HG02623 (cell line): ENCODE data around the gene RAI2.

Experiments used
- ATAC-seq: cut with Tn5 transposase; IDR thresholded peaks from one replicate; pipeline ENCODE4 v1.9.1; 2021; ENCODE audit warnings: moderate library complexity; ENCODE audit not compliant: unreplicated experiment

The RAI2 gene

GRCh38 chrX:17829566-17829965 lies 31.5 kb downstream of the RAI2 start:
- no peak for ATAC-seq

GRCh38 chrX:17828171-17828570 lies 32.9 kb downstream of the RAI2 start:
- ATAC-seq: no peak

GRCh38 chrX:17826609-17827496 lies 34.2 kb downstream of the RAI2 start:
- ATAC-seq: no peak

GRCh38 chrX:17824980-17825379 lies 36.1 kb downstream of the RAI2 start:
- ATAC-seq: no peak

GRCh38 chrX:17822351-17822750 lies 38.7 kb downstream of the RAI2 start:
- ATAC-seq: no peak

- no peak for ATAC-seq
Observed at GRCh38 chrX:17820100-17820499, 41.0 kb downstream of the RAI2 start.

- no peak for ATAC-seq
Observed at GRCh38 chrX:17818726-17819125, 42.4 kb downstream of the RAI2 start.

GRCh38 chrX:17817251-17817650 lies 43.8 kb downstream of the RAI2 start:
- no peak for ATAC-seq

- no peak for ATAC-seq
Observed at GRCh38 chrX:17814557-17814956, 46.5 kb downstream of the RAI2 start.

- ATAC-seq: no peak
Observed at GRCh38 chrX:17814059-17814458, 47.0 kb downstream of the RAI2 start.

GRCh38 chrX:17813277-17813676 lies 47.8 kb downstream of the RAI2 start:
- no peak for ATAC-seq

- no peak for ATAC-seq
Observed at GRCh38 chrX:17812763-17813162, 48.3 kb downstream of the RAI2 start.

- ATAC-seq: no peak
Observed at GRCh38 chrX:17809984-17810383, 51.1 kb downstream of the RAI2 start.

GRCh38 chrX:17809273-17809672 lies 51.8 kb downstream of the RAI2 start:
- no peak for ATAC-seq

GRCh38 chrX:17805120-17805519 lies 56.0 kb downstream of the RAI2 start:
- ATAC-seq: no peak

- ATAC-seq: no peak
Observed at GRCh38 chrX:17803449-17803848, 57.6 kb downstream of the RAI2 start.

- no peak for ATAC-seq
Observed at GRCh38 chrX:17802756-17803155, 58.3 kb downstream of the RAI2 start.

- ATAC-seq: no peak
Observed at GRCh38 chrX:17801431-17801830, 59.7 kb downstream of the RAI2 start.

GRCh38 chrX:17798921-17799320 lies 62.2 kb downstream of the RAI2 start:
- no peak for ATAC-seq

- no peak for ATAC-seq
Observed at GRCh38 chrX:17792826-17793225, 68.3 kb downstream of the RAI2 start.

- no peak for ATAC-seq
Observed at GRCh38 chrX:17788956-17789562, 72.0 kb downstream of the RAI2 start.

- ATAC-seq: no peak
Observed at GRCh38 chrX:17788439-17788838, 72.7 kb downstream of the RAI2 start.
